Measurements from ENCODE around the gene LOXHD1.

- TF ChIP-seq CTCF (IDR thresholded peaks at IDR 0.05) (no peak), EZH2 (IDR thresholded peaks at IDR 0.05; ENCODE audit: borderline replicate concordance, insufficient read depth, low read depth, low read length, poor library complexity, severe bottlenecking) (no peak)
These were observed 187.7 kb downstream of the LOXHD1 start for GRCh38 chr18:46469186-46469915.

All from B cell (primary cell).